ENCODE measurements around the gene HOXA11.

DNA sequence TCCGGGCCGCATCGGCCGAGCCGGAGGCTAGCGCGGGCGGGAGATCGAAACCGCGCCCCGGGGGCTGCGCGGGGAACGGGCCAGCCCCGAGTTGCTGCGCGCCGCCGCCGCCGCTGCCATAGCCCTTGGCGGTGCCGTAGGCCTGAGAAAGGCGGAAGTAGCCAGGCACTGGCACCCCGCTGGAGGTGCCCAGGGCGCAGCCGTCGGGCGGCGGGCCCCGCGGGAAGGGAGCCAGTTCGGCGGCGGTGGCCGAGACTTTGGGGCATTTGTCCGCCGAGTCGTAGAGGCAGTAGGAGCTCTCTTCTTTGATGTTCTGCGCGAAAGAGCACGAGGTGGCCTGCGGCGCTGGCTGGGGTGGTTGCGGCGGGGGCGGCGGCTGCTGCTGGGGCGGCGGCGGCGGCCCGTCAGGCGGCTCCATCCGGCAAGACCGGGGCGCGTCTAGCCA, 11.5 kb downstream of the HOXA11 start:
- TF ChIP-seq, protein P1, sequence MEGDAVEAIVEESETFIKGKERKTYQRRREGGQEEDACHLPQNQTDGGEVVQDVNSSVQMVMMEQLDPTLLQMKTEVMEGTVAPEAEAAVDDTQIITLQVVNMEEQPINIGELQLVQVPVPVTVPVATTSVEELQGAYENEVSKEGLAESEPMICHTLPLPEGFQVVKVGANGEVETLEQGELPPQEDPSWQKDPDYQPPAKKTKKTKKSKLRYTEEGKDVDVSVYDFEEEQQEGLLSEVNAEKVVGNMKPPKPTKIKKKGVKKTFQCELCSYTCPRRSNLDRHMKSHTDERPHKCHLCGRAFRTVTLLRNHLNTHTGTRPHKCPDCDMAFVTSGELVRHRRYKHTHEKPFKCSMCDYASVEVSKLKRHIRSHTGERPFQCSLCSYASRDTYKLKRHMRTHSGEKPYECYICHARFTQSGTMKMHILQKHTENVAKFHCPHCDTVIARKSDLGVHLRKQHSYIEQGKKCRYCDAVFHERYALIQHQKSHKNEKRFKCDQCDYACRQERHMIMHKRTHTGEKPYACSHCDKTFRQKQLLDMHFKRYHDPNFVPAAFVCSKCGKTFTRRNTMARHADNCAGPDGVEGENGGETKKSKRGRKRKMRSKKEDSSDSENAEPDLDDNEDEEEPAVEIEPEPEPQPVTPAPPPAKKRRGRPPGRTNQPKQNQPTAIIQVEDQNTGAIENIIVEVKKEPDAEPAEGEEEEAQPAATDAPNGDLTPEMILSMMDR (IDR thresholded peaks at IDR 0.05), result no peak
- no peak for TF ChIP-seq ZFX (IDR thresholded peaks at IDR 0.05; ENCODE audit: borderline replicate concordance)
